IPS-18c (cell line): ENCODE measurements around the gene NLRC5.

Experiments
- H3K4me3 ChIP-seq: 2 replicates; pipeline ENCODE4 v1.7.0; 2013; ENCODE audit warnings: low read depth, mild to moderate bottlenecking, low read length, moderate library complexity; ENCODE audit not compliant: insufficient read depth
- H3K9me3 ChIP-seq: one replicate; pipeline ENCODE4 v1.6.1; 2013; ENCODE audit warnings: mild to moderate bottlenecking, low read length, moderate library complexity; ENCODE audit not compliant: control insufficient read depth, insufficient read depth

NLRC5 gene

GRCh38 chr16:57027067-57027466 lies 37.7 kb downstream of the NLRC5 start:
- no peaks in the 10 kb centered on the region for H3K9me3 ChIP-seq
- H3K4me3 ChIP-seq: no peak overlapping the region

GRCh38 chr16:57028086-57028485 lies 38.7 kb downstream of the NLRC5 start:
- no peak overlapping the region for H3K4me3 ChIP-seq
- no peaks in the 10 kb centered on the region for H3K9me3 ChIP-seq

- Histone ChIP-seq H3K4me3 (no peak overlapping the region), H3K9me3 (no peaks in the 10 kb centered on the region)
Observed at GRCh38 chr16:57029161-57030160, 40.1 kb downstream of the NLRC5 start.

- Histone ChIP-seq H3K4me3 (no peak overlapping the region), H3K9me3 (no peaks in the 10 kb centered on the region)
Observed at GRCh38 chr16:57030346-57030902, 41.1 kb downstream of the NLRC5 start.

GRCh38 chr16:57031156-57031555 lies 41.8 kb downstream of the NLRC5 start:
- Histone ChIP-seq H3K4me3 (no peak overlapping the region), H3K9me3 (no peaks in the 10 kb centered on the region)

- H3K9me3 ChIP-seq: no peaks in the 10 kb centered on the region
- H3K4me3 ChIP-seq: no peak overlapping the region
Observed at GRCh38 chr16:57032346-57032745, 43.0 kb downstream of the NLRC5 start.

- H3K4me3 ChIP-seq: no peak overlapping the region
- H3K9me3 ChIP-seq: no peaks in the 10 kb centered on the region
Observed at GRCh38 chr16:57032931-57033330, 43.6 kb downstream of the NLRC5 start.

- no peak overlapping the region for H3K4me3 ChIP-seq
- H3K9me3 ChIP-seq: no peaks in the 10 kb centered on the region
Observed at GRCh38 chr16:57036315-57036714, 47.0 kb downstream of the NLRC5 start.

- no peaks in the 10 kb centered on the region for H3K9me3 ChIP-seq
- H3K4me3 ChIP-seq: no peak overlapping the region
Observed at GRCh38 chr16:57036945-57037344, 47.6 kb downstream of the NLRC5 start.

- Histone ChIP-seq H3K4me3 (no peak overlapping the region), H3K9me3 (no peaks in the 10 kb centered on the region)
Observed at GRCh38 chr16:57038166-57038565, 48.8 kb downstream of the NLRC5 start.

- Histone ChIP-seq H3K9me3 (no peaks in the 10 kb centered on the region), H3K4me3 (no peak overlapping the region)
Observed at GRCh38 chr16:57039148-57039812, 49.9 kb downstream of the NLRC5 start.

- H3K4me3 ChIP-seq: no peak overlapping the region
Observed at GRCh38 chr16:57041182-57042156, 52.1 kb downstream of the NLRC5 start.

GRCh38 chr16:57042157-57043111 lies 53.1 kb downstream of the NLRC5 start:
- Histone ChIP-seq H3K9me3 (no peaks in the 10 kb centered on the region), H3K4me3 (no peak overlapping the region)

More at GRCh38 chr16:57041182-57042156, 52.1 kb downstream of the NLRC5 start:
- H3K9me3 ChIP-seq: no peaks in the 10 kb centered on the region

GRCh38 chr16:57043248-57043647 lies 53.9 kb downstream of the NLRC5 start:
- Histone ChIP-seq H3K9me3 (no peaks in the 10 kb centered on the region), H3K4me3 (no peak overlapping the region)

GRCh38 chr16:57044931-57045693 lies 55.8 kb downstream of the NLRC5 start:
- Histone ChIP-seq H3K9me3 (no peaks in the 10 kb centered on the region), H3K4me3 (no peak overlapping the region)
